Measurements from ENCODE around the gene TOGARAM2. TPM values are rescaled to one million over a fixed set of nuclear protein-coding genes. Genes with fewer than 3 reads are reported as not detected.

The TOGARAM2 gene
- total and polyA plus RNA-seq, 2 experiments from 2014 or later = 1.8 TPM

- H3F3A ChIP-seq (replicated peaks; ENCODE audit: low read depth) = no peaks in the 10 kb centered on the region
- TF ChIP-seq JUNB (IDR thresholded peaks at IDR 0.05; ENCODE audit: unreplicated experiment) (no peak), ZNF114 (CRISPR knock-in tag; IDR thresholded peaks at IDR 0.05) (no peak), STAT1 (IDR thresholded peaks at IDR 0.05; ENCODE audit: unreplicated experiment) (no peak), ZNF462 (CRISPR knock-in tag; IDR thresholded peaks at IDR 0.05) (no peak), REST (IDR thresholded peaks at IDR 0.05; ENCODE audit: unreplicated experiment) (no peak), ZNF331 (CRISPR knock-in tag; IDR thresholded peaks at IDR 0.05; ENCODE audit: low read depth) (no peak), CTCF (conservative IDR thresholded peaks at IDR 0.05; ENCODE audit: low read depth in 2 of 2) (no peak), CREB1 (CRISPR knock-in tag; IDR thresholded peaks at IDR 0.05; ENCODE audit: low read depth) (no peak), ETS1 (IDR thresholded peaks at IDR 0.05) (no peak), EZH2phosphoT487 (IDR thresholded peaks at IDR 0.05; ENCODE audit: unreplicated experiment) (no peak), EZH2 (IDR thresholded peaks at IDR 0.05; ENCODE audit: low read depth, unreplicated experiment) (no peak), POLR2AphosphoS5 (IDR thresholded peaks at IDR 0.05; ENCODE audit: low read depth) (no peak), NANOG (IDR thresholded peaks at IDR 0.05; ENCODE audit: borderline replicate concordance) (no peak)
- no peak overlapping the region for H3K4me2 ChIP-seq
- no peak overlapping the region for H2AFZ ChIP-seq
- no peaks in the 10 kb centered on the region for H3K27me3 ChIP-seq (ENCODE audit: insufficient read depth)
- no peak overlapping the region for H3K4me3 ChIP-seq
- no peaks in the 10 kb centered on the region for H3K79me2 ChIP-seq (replicated peaks; ENCODE audit: insufficient read depth)
- H3K4me3 Mint-ChIP-seq = no peak overlapping the region
- no peak overlapping the region for H3K27ac Mint-ChIP-seq
- no peaks in the 10 kb centered on the region for H4K20me1 ChIP-seq (replicated peaks; ENCODE audit: insufficient read depth)
- peaks cover 10% of the 10 kb centered on the region for H3K27me3 Mint-ChIP-seq (ENCODE audit: insufficient read depth, low read depth, poor library complexity)
- H3K4me1 Mint-ChIP-seq = peaks cover 17% of the 10 kb centered on the region
- H3K9me2 ChIP-seq (ENCODE audit: insufficient read depth) = no peaks in the 10 kb centered on the region
- H3K27ac ChIP-seq (ENCODE audit: low read depth) = no peak overlapping the region
- no peaks in the 10 kb centered on the region for H3K36me3 ChIP-seq (ENCODE audit: insufficient read depth)
- ATAC-seq (no peak), DNase-seq (ENCODE audit: low spot score) (no peak)
- H3K9me3 Mint-ChIP-seq = no peaks in the 10 kb centered on the region
- H3K4me1 ChIP-seq (ENCODE audit: insufficient read depth) = no peaks in the 10 kb centered on the region; the same call in 1 of the 2 replicates
- no peaks in the 10 kb centered on the region for H3K36me3 Mint-ChIP-seq (ENCODE audit: low read depth)
Measured at GRCh38 chr2:29061616-29062015, 80.5 kb downstream of the TOGARAM2 start.

All from GM23338 (cell line).